Amniotic stem cell (primary cell): ENCODE data around the gene PTPN4.
"Not testable (repeated sequence)": the region's sequence is repeated elsewhere in the genome, so short reads cannot be mapped to it uniquely, and the experiment has no call there.

Experiments
- DNase-seq: peaks from one replicate; lab custom pipeline; 2025; lab: John Stamatoyannopoulos, UW

Gene PTPN4

DNA sequence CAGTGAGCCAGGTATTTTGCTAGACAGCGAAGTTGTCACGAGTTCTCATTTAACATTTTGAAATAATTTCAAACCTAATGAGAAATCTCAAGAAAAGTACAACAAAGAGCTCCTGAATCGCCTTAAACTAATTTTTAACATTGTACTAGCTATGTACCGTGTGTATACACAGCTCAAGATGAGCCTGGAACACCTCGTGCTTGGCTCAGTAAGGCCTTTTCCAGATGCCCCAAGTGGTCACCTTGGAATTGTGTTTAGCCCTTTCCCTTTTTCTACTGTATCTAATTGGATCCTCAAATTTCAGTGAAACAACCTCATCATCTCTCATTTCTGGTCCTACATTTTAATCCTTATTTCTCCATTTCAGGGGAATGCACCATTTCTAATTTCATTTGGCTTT, 7.2 kb downstream of the PTPN4 start:
- DNase-seq = no peak

DNA sequence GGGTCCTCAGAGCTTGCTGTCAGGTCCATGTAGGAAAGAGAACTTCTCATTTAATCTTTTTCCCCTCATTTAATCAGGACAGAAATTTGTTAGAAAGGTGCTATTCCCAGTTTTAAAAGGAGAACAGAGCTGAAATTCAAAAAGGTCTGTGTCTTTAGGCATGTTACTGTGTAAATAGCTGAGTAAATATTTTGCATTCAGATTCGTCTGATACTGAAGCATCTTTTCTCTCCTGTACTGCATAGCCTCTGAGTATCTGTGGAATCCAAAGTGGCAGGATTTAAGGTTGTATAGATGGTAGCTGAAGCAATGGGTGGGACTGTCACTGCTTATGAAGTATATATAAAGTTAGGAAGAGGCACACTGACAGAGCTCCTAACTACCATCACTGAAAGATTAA, 9.0 kb downstream of the PTPN4 start:
- DNase-seq = no peak

DNA sequence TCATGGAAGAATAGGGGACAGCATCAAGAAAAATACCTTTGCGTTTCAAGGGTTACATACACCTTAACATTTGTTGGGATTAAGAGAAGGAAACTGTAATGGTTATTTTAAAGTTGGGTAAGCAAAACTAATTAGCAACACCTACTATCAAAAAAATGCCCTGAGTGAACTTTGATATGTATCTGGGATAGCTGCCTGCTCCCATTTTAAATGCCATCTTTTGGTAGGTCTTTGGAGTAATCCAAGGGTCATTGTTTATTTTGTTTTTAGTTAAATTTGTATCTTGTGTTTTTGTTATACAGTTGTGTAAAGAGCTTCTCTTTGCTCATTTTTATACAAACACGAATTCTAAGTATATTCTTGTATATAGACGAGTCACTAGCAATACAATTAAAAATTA, 9.9 kb downstream of the PTPN4 start:
- no peak for DNase-seq

DNA sequence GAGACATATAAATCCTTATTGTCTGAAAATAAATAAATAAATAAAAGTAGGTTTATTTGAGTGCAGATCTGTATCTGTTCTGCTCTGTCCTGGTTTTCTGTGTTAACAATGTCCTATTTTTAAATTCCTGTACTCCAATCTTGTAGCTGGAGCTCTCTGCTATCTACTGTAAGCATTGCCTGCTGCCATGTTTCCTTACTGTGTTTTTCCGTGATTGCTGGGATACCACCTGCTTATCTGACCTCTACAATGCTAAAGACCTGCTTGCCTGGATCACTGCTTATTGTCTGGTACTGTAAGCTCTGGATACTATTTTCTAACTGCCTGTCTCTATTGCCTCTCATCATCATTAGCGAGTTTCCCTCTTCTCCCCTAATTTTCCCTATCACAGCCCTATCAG, 11.6 kb downstream of the PTPN4 start:
- no peak for DNase-seq

DNA sequence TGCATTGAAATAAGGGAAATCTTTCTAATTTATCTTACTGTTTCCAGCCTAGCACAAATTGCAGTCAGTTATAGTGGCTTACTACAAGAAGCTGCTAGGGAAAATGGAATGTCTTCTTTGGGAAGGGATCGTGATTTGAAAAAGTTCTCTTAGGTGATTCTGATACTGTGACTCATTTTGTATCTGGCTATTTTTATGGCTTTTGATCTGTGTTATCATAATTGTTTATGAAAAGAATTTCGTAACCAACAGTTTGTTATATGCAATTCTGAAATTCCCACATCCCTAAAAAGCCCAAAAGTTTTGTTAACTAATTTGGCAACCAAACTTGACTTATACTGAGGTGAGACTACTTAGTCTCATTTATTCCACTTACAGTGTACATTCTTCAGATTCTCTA, 12.4 kb downstream of the PTPN4 start:
- no peak for DNase-seq

DNA sequence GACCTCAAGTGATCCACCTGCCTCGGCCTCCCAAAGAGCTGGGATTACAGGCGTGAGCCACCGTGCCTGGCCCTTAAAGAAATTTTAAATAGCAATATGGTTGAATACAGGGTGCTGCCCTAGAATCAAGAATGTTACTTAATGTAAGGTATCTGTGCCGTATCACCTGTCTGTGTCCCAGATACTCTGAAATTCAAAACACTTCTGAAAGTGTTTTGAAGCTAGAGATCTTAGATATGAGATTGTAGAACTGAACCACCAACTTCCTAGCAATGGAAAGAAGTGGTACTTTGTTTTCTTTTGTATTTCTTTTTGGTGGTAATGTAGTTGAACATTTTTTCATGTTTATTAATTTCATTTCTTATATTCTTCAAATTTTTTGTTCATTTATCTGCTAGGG, 13.0 kb downstream of the PTPN4 start:
- DNase-seq = no peak

DNA sequence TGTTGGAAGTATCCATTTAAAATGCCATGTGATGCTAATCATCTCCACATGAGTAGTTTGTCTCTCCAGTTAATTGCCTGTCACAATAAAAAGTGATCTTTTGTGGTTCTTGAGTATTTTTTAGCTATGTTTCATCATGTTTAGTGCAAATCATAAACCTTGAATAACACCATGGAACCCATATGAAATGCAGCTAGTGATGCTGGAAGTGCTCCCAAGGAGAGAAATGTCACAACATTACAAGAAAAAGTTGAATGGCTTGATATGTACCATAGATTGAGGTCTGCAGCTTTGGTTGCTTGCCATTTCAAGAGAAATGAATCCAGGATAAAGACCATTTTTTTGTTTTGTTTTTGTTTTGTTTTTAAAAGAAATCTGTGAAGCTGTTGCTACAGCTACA, 14.3 kb downstream of the PTPN4 start:
- DNase-seq = no peak

DNA sequence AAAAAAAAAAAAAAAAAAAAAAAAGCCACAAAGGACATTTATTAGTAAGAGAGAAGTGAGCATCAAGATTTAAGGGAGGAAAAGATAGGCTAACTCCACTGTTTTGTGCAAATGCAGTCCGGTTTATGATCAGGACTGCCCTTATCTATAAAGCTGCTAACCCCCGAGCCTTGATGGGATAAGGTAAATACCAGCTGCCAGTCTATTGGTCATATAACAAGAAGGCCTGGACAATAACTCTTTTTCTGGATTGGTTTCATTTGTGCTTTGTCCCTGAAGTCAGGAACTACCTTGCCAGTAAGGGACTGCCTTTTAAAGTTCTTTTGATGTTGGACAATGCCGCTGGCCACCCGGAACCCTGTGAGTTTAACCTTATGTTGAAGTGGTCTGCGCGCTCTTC, 15.4 kb downstream of the PTPN4 start:
- no peak for DNase-seq

DNA sequence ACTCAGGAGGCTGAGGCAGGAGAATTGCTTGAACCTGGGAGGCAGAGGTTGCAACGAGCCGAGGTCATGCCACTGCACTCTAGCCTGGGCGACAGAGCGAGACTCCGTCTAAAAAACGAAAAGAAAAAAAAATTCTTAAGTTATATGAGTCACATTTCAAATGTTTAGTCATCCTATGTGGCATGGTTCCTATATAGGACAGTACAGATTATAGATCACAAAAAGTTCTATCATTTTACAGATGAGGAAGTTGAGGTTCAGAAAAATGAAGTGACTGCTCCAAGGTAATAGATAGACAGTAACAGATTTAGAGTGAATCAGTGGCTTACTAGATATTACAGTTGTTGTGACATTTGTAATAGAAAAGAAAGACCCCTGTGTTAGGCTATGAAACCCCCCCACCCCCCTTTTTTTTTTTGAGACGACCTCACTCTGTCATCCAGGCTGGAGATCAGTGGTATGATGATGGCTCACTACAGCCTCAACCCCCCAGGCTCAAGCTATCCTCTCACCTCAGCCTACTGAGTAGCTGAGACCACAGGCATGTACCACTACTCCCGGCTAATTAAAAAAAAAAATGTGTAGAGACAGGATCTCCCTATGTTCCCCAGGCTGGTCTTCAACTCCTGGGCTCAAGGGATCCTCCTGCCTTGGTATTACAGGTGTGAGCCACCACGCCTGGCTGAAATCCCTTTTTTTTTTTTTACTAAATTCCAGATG, 22.7 kb downstream of the PTPN4 start:
- no peak for DNase-seq

DNA sequence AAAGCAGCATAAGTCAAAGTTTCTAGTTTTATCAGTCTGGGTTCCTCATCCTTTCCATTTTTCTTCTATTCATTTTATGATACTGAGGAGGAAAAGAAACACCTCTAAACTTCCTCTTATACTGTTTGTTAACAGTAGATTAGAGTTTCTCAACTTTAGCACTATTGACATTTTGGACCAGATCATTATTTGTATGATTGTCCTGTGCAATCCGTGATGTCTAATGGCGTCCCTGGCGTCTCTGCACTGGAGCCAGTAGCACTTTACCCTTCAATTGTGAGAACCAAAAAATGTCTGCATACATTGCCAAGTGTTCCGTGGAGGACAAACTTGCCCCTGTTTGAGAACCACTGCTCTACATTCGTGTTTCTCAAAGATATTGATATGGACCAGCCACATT, 25.2 kb downstream of the PTPN4 start:
- DNase-seq = no peak

DNA sequence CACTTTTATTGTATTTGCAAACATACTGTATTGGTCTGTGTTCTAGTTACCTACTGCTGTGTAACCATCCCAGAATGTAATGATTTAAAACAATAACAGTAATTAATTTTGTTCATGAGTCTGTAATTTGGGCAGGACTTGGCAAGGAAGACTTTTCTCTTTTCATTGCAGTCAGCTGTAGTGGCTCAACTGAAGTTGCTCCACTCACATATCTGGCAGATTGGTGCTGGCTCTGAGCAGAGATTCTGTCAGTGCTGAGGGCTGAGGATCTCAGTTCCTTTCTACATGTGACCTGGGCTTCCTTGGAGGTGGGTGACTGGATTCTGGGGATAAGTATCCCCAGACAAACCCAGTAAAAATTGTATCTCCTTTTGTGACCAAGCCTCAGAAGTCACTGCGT, 26.6 kb downstream of the PTPN4 start:
- no peak for DNase-seq

DNA sequence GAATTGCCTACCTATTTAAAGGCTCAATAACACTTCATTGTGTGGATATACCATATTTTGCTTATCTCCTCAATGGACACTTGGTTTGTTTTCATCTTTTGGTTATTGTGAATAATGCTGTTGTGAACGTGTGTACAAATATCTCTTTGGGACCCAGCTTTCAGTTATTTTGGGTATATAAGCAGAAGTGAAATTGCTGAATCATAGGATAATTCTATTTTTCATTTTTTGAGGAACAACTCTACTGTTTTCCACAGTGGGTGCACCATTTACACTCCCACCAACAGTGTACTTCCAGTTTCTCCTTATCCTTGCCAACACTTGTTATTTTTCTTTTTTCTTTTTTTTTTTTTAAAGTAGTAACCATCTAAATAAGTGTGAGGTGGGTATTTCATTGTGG, 29.0 kb downstream of the PTPN4 start:
- no peak for DNase-seq

DNA sequence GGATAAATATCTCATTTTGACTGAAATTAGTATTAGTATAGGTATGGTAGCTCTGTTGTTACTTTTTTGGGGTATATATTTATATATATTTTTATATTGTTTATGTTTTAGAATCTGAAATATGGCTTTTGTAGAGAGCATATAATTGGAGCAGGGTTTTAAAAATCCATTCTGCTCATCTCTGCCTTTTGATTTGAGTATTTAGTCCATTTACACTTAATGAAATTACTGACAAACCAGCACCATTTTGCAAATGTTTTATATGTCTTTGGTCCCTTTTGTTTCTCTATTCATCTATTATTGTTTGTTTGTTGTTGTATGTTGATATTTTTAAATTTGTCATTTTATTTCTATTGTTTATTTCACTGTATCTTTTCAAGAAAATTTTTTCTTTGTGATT, 30.7 kb downstream of the PTPN4 start:
- DNase-seq = no peak

DNA sequence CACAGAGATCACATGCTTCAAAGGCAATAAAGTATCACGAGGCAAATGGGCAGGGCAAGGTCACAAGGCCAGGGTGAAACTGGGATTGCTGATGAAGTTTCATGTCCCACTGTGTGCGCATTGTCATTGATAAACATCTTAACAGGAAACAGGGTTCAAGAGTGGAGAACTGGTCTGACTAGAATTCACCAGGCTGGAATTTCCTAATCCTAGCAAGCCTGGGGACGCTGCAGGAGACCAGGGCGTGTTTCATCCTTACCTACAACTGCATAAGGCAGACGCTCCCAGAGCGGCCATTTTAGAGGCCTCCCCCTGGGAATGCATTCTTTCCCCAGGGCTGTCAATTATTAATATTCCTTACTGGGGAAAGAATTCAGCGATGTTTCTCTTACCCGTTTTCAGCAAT, 33.2 kb downstream of the PTPN4 start:
- DNase-seq = no peak

DNA sequence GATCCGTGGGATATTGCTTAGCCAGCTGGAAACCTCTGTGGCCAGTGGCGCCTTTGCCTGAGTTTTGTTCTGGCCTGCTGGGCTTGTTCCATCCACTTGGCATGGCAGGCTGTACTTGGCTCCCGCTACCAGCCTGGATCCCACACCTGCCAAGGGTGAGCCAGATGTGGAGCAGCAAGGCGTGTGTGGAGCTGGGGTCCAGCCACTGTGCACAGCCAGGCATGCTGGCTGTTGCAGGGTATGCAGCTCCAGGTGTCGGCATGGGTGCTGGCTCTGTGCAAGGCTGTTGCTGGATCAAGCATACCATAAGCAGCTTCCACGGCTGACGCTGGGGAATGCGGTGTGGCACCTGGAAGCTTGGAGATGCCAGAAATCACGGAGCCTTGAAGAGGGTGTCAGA, 34.5 kb downstream of the PTPN4 start:
- no peak for DNase-seq

DNA sequence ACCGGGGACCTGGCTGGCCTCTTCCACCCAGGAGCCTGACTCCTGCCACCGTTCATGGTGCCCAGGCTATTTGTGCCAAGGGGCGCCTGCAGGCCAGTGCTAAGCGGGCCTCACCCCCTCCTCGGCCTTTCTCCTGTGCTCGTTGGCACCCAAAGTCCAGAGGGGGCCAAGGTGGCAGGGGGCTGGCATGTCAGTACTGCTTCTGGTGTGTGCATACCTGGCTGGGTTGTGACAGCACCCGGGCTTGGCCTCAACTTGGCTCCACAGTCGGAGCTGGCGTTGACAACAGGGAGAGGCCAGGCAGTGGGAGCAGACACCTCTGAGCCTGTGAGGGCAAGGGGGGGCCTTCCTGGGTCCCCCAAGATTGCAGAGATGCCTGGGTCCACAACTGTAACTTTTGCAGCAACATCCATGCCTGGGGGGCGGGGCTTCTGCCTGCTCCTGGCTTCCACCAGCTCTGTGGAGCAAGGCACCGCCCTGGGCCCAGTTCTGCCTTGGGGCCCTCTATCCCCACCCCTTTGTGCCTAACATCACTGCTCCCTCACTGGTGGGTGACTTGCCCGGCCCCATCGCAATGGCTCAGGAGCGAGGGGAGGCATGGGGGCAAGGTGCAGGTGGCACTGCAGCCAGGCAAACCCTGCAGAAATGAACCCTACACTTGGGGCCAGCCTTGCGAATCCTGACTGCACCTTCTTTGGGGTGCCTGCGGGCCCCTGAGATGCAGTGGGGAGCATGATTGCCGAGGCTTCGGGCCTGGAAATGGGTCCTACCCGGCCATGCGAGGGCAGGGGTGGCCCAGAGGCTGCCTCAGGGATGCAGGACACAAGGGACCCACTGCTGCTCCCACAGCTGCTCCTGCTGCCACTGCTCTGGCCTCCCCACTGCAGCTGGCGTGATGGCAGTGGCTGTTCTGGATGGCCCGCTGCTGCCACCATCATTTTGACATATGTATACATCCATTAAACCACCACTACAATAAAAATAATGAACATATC, 35.9 kb downstream of the PTPN4 start:
- DNase-seq = no peak

DNA sequence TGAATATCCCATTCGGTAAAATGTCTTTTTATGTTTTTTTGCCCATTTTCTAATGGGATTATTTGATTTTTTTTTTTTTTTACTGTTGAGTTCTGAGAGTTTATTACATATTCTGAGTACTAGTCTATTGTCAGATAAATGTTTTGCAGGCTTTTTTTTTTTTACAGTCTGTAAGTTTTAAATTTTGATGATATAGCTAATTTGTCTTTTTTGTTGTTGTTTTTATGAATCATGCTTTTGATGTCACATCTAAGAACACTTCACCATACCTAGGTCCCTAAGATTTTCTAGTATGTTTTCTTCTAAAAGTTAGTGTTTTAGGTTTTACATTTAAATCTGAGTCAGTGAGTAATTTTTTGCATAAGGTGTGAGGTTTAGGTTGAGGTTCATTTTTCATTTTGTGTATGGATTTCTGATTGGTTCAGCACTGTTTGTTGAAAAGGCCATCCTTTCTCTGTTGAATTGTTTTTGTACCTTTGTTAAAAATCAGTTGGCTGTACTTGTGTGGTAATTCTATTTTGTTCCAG, 40.7 kb downstream of the PTPN4 start:
- DNase-seq = no peak

DNA sequence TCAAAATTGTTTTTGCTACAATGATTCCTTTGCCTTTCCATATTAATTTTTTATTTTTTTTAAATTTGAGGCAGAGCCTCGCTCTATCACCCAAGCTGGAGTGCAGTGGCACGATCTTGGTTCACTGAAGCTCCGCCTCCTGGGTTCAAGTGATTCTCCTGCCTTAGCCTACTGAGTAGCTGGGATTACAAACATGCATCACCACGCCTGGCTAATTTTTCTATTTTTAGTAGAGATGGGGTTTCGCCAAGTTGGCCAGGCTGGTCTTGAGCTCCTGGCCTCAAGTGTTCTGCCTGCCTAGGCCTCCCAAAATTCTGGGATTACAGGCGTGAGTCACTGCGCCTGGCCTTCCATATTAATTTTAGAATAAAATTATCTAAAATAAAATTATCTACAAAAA, 41.3 kb downstream of the PTPN4 start:
- DNase-seq = no peak

DNA sequence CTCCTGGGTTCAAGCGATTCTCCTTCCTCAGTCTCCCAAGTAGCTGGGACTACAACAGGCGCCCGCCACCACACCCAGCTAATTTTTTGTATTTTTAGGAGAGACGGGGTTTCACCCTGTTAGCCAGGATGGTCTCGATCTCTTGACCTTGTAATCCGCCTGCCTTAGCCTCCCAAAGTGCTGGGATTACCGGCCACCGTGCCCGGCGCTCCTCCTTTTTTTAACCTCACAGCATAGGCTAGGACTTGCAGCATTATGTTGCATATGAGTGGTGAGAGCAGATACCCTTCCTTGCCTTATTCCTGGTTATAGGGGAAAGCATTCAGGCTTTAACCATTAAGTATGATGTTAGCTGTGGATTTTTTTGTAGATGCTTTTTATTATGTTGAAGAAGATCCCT, 42.3 kb downstream of the PTPN4 start:
- DNase-seq = not testable (repeated sequence)

DNA sequence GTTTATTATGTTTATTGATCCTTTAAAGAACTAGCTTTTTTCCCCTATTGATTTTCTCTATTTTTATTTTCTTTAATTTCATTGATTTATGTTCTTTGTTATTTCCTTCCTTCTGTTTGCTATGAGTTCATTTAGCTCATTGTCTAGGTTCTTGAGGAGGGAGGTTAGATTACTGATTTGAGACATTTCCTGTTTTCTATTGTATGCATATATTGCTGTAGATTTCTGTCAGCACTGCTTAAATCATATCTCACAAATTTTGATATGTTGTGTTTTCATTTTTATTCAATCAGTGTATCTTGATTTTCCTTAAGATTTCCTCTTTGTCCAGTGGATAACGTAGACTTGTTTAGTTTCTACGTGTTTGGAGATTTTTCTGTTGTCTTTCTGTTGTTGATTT, 43.4 kb downstream of the PTPN4 start:
- no peak for DNase-seq

DNA sequence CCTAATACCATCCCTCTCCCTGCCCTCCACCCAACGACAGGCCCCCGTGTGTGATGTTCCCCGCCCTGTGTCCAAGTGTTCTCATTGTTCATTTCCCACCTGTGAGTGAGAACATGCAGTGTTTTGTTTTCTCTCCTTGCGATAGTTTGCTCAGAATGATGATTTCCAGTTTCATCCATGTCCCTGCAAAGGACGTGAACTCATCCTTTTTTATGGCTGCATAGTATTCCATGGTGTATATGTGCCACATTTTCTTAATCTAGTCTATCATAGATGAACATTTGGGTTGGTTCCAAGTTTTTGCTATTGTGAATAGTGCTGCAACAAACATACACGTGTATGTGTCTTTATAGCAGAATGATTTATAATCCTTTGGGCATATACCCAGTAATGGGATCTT, 44.7 kb downstream of the PTPN4 start:
- DNase-seq = not testable (repeated sequence)

DNA sequence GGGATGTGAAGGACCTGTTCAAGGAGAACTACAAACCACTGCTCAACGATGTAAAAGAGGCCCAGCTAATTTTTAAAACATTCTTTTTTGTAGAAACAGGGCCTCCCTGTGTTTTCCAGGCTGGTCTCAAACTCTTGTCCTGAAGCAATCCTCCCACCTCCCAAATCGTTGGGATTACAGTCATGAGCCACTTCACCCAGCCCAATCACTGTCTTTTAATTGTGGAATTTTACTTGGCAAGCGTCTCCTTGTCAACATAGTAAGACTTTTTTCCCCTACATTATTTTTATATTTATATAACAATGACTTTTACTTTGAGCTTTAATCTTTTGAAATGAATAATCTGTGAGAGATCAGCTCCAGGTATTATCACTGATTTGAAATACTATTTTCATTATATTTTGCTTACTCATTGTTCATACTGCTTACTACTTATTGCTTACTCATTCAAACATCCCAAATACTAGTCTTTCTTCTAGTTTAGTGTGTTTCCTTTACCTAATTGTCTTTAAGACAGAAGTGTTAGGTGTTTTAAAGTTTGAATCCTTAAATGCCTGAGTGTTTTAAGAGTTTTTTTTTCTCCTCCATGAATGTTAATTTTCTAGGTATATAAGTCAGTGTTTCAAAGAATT, 48.9 kb downstream of the PTPN4 start:
- no peak for DNase-seq
